ENCODE data around the gene CRB2. TPM values are rescaled to one million over a fixed set of nuclear protein-coding genes. Genes with fewer than 3 reads are reported as not detected.
"Not testable (repeated sequence)": the region's sequence is repeated elsewhere in the genome, so short reads cannot be mapped to it uniquely, and the experiment has no call there.

CRB2 gene
- total and polyA plus RNA-seq, 12 donors: under 0.01 to 0.24 (median 0.07) TPM; not detected in 4

DNA sequence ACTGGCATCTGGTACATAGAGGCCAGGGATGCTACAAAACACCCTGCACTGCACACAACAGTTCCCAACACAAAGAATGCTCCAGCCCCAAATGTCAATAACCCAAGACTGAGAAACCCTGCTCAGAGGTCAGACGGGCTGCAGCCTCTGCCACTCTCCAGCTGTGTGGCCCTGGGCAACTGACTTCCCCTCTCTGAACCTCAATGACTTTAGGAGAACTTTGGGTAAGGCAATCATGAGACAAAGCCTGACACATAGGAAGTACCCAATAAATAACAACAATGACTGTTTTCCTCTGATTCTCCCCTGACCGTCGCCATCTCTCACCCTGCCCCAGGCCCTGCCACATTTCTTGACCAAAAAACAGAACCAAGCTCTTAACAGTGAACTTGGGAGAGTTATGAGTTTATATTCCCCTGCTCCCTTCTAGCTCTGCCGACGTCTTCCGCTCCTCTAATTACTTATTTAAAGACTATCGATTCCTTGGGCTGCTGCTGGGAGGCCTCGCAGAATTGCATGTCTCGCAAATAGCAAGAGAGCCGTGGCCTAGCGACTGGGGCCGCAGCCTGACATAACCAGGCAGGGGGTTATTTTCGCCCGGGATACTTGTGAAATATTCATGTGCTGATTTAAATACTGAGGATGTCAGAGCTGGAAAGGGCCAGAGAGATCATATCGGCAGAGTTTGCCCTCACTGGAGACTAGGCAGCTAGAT is 24.5 kb upstream of the CRB2 start:
- Histone ChIP-seq H3K27ac (no peak overlapping the region), H3K4me1 (replicated peaks in 1 of 2) (no peaks in the 10 kb centered on the region), H3K36me3 (replicated peaks in 1 of 2) (no peaks in the 10 kb centered on the region), H3K9me3 (replicated peaks in 1 of 3) (no peaks in the 10 kb centered on the region), H3K4me3 (no peak overlapping the region), H3K27me3 (no peaks in the 10 kb centered on the region)
- TF ChIP-seq, protein P1, sequence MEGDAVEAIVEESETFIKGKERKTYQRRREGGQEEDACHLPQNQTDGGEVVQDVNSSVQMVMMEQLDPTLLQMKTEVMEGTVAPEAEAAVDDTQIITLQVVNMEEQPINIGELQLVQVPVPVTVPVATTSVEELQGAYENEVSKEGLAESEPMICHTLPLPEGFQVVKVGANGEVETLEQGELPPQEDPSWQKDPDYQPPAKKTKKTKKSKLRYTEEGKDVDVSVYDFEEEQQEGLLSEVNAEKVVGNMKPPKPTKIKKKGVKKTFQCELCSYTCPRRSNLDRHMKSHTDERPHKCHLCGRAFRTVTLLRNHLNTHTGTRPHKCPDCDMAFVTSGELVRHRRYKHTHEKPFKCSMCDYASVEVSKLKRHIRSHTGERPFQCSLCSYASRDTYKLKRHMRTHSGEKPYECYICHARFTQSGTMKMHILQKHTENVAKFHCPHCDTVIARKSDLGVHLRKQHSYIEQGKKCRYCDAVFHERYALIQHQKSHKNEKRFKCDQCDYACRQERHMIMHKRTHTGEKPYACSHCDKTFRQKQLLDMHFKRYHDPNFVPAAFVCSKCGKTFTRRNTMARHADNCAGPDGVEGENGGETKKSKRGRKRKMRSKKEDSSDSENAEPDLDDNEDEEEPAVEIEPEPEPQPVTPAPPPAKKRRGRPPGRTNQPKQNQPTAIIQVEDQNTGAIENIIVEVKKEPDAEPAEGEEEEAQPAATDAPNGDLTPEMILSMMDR (IDR thresholded peaks at IDR 0.05): no peak
- no peak for TF ChIP-seq POLR2A (IDR thresholded peaks at IDR 0.05)
- WGBS, 4 donors: 89 to 91% (median 90%) methylated on average over 15 of the region's 15 CpGs
- no peak for DNase-seq
- intact Hi-C loops (cut with DNase I): no loop called here

DNA sequence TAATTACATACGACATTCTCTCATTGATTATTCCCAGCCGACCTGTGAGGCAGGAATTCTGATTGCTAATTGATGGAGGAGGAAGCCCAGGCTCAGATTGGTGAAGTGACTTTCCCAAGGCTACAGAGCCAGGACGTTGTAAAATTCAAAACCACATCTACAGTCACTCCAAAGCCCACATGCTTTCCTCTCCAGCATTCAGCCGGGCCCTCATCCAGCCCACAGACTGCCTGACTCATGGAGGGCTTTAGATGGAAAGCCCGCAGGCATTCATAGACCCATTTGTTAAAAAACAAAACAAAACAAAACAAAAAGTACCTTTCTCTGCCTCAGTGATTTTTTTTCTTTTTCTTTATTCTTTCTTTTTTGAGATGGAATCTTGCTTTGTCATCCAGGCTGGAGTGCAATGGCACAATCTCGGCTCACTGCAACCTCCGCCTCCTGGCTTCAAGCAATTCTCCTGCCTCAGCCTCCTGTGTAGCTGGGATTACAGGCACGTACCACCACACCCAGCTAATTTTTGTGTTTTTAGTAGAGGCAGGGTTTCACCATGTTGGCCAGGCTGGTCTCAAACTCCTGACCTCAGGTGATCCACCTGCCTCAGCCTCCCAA is 22.8 kb upstream of the CRB2 start:
- DNase-seq; H3K9me3 ChIP-seq (replicated peaks in 1 of 3): not testable (repeated sequence)
- WGBS, 4 donors: 75 to 79% (median 76%) methylated on average over 8 of the region's 8 CpGs

DNA sequence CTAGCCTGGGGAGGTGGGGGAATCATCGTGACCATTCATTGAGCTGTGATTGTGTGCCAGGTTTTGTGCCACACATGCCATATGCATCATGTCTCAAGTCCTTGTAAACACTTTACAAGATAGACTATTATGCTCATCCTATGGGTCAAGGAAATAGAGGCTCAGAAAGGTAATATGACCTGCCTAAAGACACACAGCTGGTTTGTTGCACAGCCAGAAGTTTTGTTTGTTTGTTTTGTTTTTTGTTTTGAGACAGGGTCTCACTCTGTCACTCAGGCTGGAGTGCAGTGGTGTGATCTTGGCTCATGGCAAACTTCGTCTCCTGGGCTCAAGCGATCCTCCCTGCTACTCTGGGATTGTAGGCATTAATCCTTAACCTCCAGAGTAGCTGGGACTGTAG is 21.4 kb upstream of the CRB2 start:
- intact Hi-C loops (cut with DNase I): no loop called here
- Histone ChIP-seq H3K27me3 (peaks cover 2% of the 10 kb centered on the region), H3K4me1 (replicated peaks in 1 of 2) (no peaks in the 10 kb centered on the region), H3K4me3 (no peak overlapping the region), H3K36me3 (replicated peaks in 1 of 2) (no peaks in the 10 kb centered on the region), H3K27ac (no peak overlapping the region), H3K9me3 (replicated peaks in 1 of 3) (no peaks in the 10 kb centered on the region)
- TF ChIP-seq POLR2A (IDR thresholded peaks at IDR 0.05): no peak
- TF ChIP-seq, protein P1 (IDR thresholded peaks at IDR 0.05): no peak
- DNase-seq: no peak
- WGBS, 4 donors: 92 to 100% (median 96%) methylated on average over 3 of the region's 3 CpGs

More for the DNA sequence above, 22.8 kb upstream of the CRB2 start:
- H3K36me3 ChIP-seq (replicated peaks in 1 of 2); H3K27me3 ChIP-seq; H3K27ac ChIP-seq; H3K4me3 ChIP-seq; H3K4me1 ChIP-seq (replicated peaks in 1 of 2); intact Hi-C loops (cut with DNase I): not testable (repeated sequence)

DNA sequence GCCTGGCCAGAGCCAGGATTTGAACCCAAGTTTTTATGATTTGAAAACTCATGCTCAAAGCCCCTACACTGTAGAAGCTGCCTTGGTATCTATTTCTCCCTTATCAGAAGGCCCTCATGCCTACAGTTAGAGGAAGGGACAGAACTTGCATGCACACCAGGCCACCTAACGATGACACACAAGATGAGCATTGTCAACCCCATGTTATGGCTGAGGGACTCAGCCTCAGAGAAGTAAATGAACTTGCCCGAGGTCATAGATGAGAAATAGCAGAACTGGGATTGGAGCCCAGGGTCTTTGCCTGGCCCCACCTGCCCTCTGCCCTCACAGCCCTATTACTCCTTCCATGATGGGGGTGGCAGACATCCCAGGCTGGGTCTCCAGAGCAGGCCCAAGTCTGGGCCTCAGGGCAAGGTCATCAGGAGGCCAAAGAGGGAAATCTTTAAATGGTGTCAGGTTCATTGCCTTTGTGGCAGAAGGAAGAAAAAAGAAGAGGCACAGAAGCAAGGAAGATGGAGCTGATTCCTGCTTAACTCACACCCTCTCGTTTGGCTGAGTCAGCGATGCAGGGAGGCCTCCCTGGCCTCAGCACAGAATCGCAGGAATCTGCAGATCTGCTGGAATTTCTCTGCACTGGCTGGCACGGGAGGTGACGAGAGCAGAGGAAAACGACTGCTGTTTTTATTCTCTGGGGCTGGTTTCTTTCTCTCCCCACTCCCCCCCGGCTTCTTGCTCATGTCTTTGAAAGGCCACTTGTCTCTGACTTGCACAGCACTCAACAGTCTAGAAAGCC is 20.6 kb upstream of the CRB2 start:
- WGBS, 4 donors: 40 to 64% (median 59%) methylated on average over 9 of the region's 9 CpGs
- H3K36me3 ChIP-seq (replicated peaks in 1 of 2): no peaks in the 10 kb centered on the region
- H3K4me3 ChIP-seq: no peak overlapping the region
- TF ChIP-seq, protein P1 (IDR thresholded peaks at IDR 0.05): no peak
- no peak for TF ChIP-seq POLR2A (IDR thresholded peaks at IDR 0.05)
- no peaks in the 10 kb centered on the region for H3K4me1 ChIP-seq (replicated peaks in 1 of 2)
- no peak for DNase-seq
- H3K27me3 ChIP-seq: peaks cover 2% of the 10 kb centered on the region
- intact Hi-C loops (cut with DNase I): no loop called here
- no peaks in the 10 kb centered on the region for H3K9me3 ChIP-seq (replicated peaks in 1 of 3)
- H3K27ac ChIP-seq: no peak overlapping the region

All from adrenal gland (tissue), 12 donors.